GM23338 (cell line): ENCODE results near the gene CETN1. TPM values are rescaled to one million over a fixed set of nuclear protein-coding genes. Genes with fewer than 3 reads are reported as not detected.
A peak's percentile ranks its signal among the peaks of the same experiment; 100 is the strongest.

Experiments
- ATAC-seq: fragments of 200-7000 bp; cut with Tn5 transposase; 3 replicates; pipeline ENCODE4 v1.9.1; 2020
- DNase-seq: peaks from one replicate; pipeline ENCODE4 v3.0.0-alpha.2; 2015; ENCODE audit warnings: low spot score
- H2AFZ ChIP-seq: fragments of 200-600 bp; sonication (generic); 2 replicates; pipeline ENCODE4 v1.8.0; 2016; ENCODE audit warnings: antibody characterized with exemption, mild to moderate bottlenecking, moderate library complexity
- H3F3A ChIP-seq: fragments of 200-600 bp; sonication (generic); replicated peaks from 2 replicates; pipeline ENCODE4 v1.8.0; 2017; ENCODE audit warnings: antibody characterized with exemption, mixed run types, low read depth
- H3K27ac ChIP-seq: fragments of 200-600 bp; sonication (generic); 2 replicates; pipeline ENCODE4 v1.6.1; 2016; ENCODE audit warnings: low read depth
- H3K27me3 ChIP-seq: fragments of 200-600 bp; sonication (generic); 2 replicates; pipeline ENCODE4 v1.8.0; 2016; ENCODE audit warnings: mild to moderate bottlenecking, mixed run types, moderate library complexity; ENCODE audit not compliant: insufficient read depth
- H3K36me3 ChIP-seq: fragments of 200-600 bp; sonication (generic); 2 replicates; pipeline ENCODE4 v1.8.0; 2016; ENCODE audit warnings: mild to moderate bottlenecking; ENCODE audit not compliant: insufficient read depth
- H3K4me1 ChIP-seq: fragments of 200-600 bp; sonication (generic); 2 replicates; pipeline ENCODE4 v1.8.0; 2016; ENCODE audit warnings: mild to moderate bottlenecking, moderate library complexity; ENCODE audit not compliant: insufficient read depth
- H3K4me2 ChIP-seq: fragments of 200-600 bp; sonication (generic); 2 replicates; pipeline ENCODE4 v1.7.1; 2017; ENCODE audit warnings: mixed run types
- H3K4me3 ChIP-seq: fragments of 200-600 bp; sonication (generic); 2 replicates; pipeline ENCODE4 v1.6.1; 2016; ENCODE audit warnings: mixed run types
- H3K79me2 ChIP-seq: fragments of 200-600 bp; sonication (generic); replicated peaks from 2 replicates; pipeline ENCODE4 v1.8.0; 2017; ENCODE audit warnings: mild to moderate bottlenecking; ENCODE audit not compliant: insufficient read depth
- H3K9me2 ChIP-seq: fragments of 200-600 bp; sonication (generic); 2 replicates; pipeline ENCODE4 v1.8.0; 2017; ENCODE audit not compliant: insufficient read depth
- H4K20me1 ChIP-seq: fragments of 200-600 bp; sonication (generic); replicated peaks from 2 replicates; pipeline ENCODE4 v1.8.0; 2017; ENCODE audit warnings: mild to moderate bottlenecking; ENCODE audit not compliant: insufficient read depth
- H3K27ac Mint-ChIP-seq: 2 replicates; pipeline ENCODE4 v1.8.0; 2020; ENCODE audit warnings: inconsistent platforms, mild to moderate bottlenecking, moderate library complexity, mixed read lengths
- H3K27me3 Mint-ChIP-seq: 3 replicates; pipeline ENCODE4 v1.8.0; 2022; ENCODE audit warnings: low read depth, mild to moderate bottlenecking, moderate library complexity, mixed read lengths, inconsistent platforms; ENCODE audit not compliant: insufficient read depth, poor library complexity
- H3K36me3 Mint-ChIP-seq: 3 replicates; pipeline ENCODE4 v1.8.0; 2021; ENCODE audit warnings: low read depth, mild to moderate bottlenecking, inconsistent platforms, moderate library complexity, mixed read lengths
- H3K4me1 Mint-ChIP-seq: 3 replicates; pipeline ENCODE4 v1.8.0; 2020; ENCODE audit warnings: mild to moderate bottlenecking, inconsistent platforms, mixed read lengths
- H3K4me3 Mint-ChIP-seq: 3 replicates; pipeline ENCODE4 v1.8.0; 2021; ENCODE audit warnings: moderate library complexity, mild to moderate bottlenecking, inconsistent platforms, mixed read lengths
- H3K9me3 Mint-ChIP-seq: 3 replicates; pipeline ENCODE4 v1.8.0; 2020; ENCODE audit warnings: moderate library complexity, mild to moderate bottlenecking, inconsistent platforms, mixed read lengths
- CREB1 ChIP-seq: fragments of 250-450 bp; sonication (Bioruptor Pico); IDR thresholded peaks from 2 replicates; pipeline ENCODE4 v1.5.0; 2020; ENCODE audit warnings: low read depth, mild to moderate bottlenecking, moderate library complexity
- EZH2 ChIP-seq: fragments of 200-600 bp; sonication (generic); IDR thresholded peaks from one replicate; pipeline ENCODE4 v1.8.0; 2017; ENCODE audit warnings: antibody characterized with exemption, mild to moderate bottlenecking, low read depth; ENCODE audit not compliant: unreplicated experiment
- EZH2phosphoT487 ChIP-seq: fragments of 200-600 bp; sonication (generic); IDR thresholded peaks from one replicate; pipeline ENCODE4 v1.8.1; 2018; ENCODE audit warnings: antibody characterized with exemption; ENCODE audit not compliant: unreplicated experiment
- JUNB ChIP-seq: IDR thresholded peaks from one replicate; pipeline ENCODE4 v1.6.1; 2016; ENCODE audit warnings: antibody characterized with exemption; ENCODE audit not compliant: unreplicated experiment
- NANOG ChIP-seq: IDR thresholded peaks from 2 replicates; pipeline ENCODE4 v1.6.1; 2016; ENCODE audit warnings: antibody characterized with exemption, borderline replicate concordance
- POLR2AphosphoS5 ChIP-seq: IDR thresholded peaks from 2 replicates; pipeline ENCODE4 v1.6.1; 2016; ENCODE audit warnings: antibody characterized with exemption, low read depth
- STAT1 ChIP-seq: IDR thresholded peaks from one replicate; pipeline ENCODE4 v1.6.1; 2016; ENCODE audit warnings: antibody characterized with exemption; ENCODE audit not compliant: unreplicated experiment
- ZNF114 ChIP-seq: fragments of 250-450 bp; sonication (Bioruptor Pico); IDR thresholded peaks from 2 replicates; pipeline ENCODE4 v1.5.0; 2020; ENCODE audit warnings: mild to moderate bottlenecking, moderate library complexity
- ZNF331 ChIP-seq: fragments of 250-450 bp; sonication (Bioruptor Pico); IDR thresholded peaks from 2 replicates; pipeline ENCODE4 v1.5.0; 2020; ENCODE audit warnings: low read depth, mild to moderate bottlenecking, moderate library complexity
- polyA plus RNA-seq: library from polyadenylated mRNA; unstranded; fragments of >200 nt; fragmentation: Nextera tagmentation; extraction: Ambion mirVana; gene quantifications from 2 replicates; pipeline ENCODE4 v1.2.1, GENCODE V29; 2016
- total RNA-seq: library from RNA; depleted of rRNA; stranded (reverse); fragments of >200 nt; shearing (Covaris generic); gene quantifications from 2 replicates; pipeline ENCODE4 v1.2.3, GENCODE V29; 2014
- TF ChIP-seq, protein P1 (sequence below): fragments of 250-450 bp; sonication (Bioruptor Pico); IDR thresholded peaks from 2 replicates; pipeline ENCODE4 v1.5.0; 2020; ENCODE audit warnings: mild to moderate bottlenecking, moderate library complexity
- TF ChIP-seq, protein P2 (sequence below), 2 experiments: fragments of 200-600 bp in 1 of 2; sonication (generic) in 1 of 2; conservative IDR thresholded peaks; 2 replicates each; pipeline versions ENCODE4 v1.5.1 to v1.6.1; 2016 to 2017; ENCODE audit warnings: antibody characterized with exemption in 2 of 2, low read depth in 2 of 2, mild to moderate bottlenecking in 2 of 2, moderate library complexity in 1 of 2
- TF ChIP-seq, protein P3 (sequence below): IDR thresholded peaks from 2 replicates; pipeline ENCODE4 v1.6.1; 2016; ENCODE audit warnings: antibody characterized with exemption
- TF ChIP-seq, protein P4 (sequence below): IDR thresholded peaks from one replicate; pipeline ENCODE4 v1.6.1; 2018; ENCODE audit warnings: antibody characterized with exemption; ENCODE audit not compliant: unreplicated experiment

Gene CETN1
- total and polyA plus RNA-seq, 2 experiments from 2014 or later: not detected

DNA sequence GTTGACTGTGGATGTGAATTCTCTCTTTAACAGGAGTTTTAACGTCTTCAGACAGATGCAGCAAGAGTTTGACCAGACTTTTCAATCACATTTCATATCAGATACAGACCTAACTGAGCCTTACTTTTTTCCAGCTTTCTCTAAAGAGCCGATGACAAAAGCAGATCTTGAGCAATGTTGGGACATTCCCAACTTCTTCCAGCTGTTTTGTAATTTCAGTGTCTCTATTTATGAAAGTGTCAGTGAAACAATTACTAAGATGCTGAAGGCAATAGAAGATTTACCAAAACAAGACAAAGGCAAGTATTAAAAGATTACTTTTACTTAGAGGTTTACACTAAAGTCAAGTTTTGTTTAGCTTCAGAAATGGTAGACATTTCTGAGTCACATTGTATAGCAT, 47.1 kb downstream of the CETN1 start:
- H3K4me3 Mint-ChIP-seq: no peak overlapping the region
- peaks cover 5% of the 10 kb centered on the region for H3K27me3 Mint-ChIP-seq
- no peaks in the 10 kb centered on the region for H3K27me3 ChIP-seq
- H3K9me3 Mint-ChIP-seq: no peaks in the 10 kb centered on the region
- no peaks in the 10 kb centered on the region; the same call in 1 of the 2 replicates for H3K9me2 ChIP-seq
- TF ChIP-seq, protein P1, sequence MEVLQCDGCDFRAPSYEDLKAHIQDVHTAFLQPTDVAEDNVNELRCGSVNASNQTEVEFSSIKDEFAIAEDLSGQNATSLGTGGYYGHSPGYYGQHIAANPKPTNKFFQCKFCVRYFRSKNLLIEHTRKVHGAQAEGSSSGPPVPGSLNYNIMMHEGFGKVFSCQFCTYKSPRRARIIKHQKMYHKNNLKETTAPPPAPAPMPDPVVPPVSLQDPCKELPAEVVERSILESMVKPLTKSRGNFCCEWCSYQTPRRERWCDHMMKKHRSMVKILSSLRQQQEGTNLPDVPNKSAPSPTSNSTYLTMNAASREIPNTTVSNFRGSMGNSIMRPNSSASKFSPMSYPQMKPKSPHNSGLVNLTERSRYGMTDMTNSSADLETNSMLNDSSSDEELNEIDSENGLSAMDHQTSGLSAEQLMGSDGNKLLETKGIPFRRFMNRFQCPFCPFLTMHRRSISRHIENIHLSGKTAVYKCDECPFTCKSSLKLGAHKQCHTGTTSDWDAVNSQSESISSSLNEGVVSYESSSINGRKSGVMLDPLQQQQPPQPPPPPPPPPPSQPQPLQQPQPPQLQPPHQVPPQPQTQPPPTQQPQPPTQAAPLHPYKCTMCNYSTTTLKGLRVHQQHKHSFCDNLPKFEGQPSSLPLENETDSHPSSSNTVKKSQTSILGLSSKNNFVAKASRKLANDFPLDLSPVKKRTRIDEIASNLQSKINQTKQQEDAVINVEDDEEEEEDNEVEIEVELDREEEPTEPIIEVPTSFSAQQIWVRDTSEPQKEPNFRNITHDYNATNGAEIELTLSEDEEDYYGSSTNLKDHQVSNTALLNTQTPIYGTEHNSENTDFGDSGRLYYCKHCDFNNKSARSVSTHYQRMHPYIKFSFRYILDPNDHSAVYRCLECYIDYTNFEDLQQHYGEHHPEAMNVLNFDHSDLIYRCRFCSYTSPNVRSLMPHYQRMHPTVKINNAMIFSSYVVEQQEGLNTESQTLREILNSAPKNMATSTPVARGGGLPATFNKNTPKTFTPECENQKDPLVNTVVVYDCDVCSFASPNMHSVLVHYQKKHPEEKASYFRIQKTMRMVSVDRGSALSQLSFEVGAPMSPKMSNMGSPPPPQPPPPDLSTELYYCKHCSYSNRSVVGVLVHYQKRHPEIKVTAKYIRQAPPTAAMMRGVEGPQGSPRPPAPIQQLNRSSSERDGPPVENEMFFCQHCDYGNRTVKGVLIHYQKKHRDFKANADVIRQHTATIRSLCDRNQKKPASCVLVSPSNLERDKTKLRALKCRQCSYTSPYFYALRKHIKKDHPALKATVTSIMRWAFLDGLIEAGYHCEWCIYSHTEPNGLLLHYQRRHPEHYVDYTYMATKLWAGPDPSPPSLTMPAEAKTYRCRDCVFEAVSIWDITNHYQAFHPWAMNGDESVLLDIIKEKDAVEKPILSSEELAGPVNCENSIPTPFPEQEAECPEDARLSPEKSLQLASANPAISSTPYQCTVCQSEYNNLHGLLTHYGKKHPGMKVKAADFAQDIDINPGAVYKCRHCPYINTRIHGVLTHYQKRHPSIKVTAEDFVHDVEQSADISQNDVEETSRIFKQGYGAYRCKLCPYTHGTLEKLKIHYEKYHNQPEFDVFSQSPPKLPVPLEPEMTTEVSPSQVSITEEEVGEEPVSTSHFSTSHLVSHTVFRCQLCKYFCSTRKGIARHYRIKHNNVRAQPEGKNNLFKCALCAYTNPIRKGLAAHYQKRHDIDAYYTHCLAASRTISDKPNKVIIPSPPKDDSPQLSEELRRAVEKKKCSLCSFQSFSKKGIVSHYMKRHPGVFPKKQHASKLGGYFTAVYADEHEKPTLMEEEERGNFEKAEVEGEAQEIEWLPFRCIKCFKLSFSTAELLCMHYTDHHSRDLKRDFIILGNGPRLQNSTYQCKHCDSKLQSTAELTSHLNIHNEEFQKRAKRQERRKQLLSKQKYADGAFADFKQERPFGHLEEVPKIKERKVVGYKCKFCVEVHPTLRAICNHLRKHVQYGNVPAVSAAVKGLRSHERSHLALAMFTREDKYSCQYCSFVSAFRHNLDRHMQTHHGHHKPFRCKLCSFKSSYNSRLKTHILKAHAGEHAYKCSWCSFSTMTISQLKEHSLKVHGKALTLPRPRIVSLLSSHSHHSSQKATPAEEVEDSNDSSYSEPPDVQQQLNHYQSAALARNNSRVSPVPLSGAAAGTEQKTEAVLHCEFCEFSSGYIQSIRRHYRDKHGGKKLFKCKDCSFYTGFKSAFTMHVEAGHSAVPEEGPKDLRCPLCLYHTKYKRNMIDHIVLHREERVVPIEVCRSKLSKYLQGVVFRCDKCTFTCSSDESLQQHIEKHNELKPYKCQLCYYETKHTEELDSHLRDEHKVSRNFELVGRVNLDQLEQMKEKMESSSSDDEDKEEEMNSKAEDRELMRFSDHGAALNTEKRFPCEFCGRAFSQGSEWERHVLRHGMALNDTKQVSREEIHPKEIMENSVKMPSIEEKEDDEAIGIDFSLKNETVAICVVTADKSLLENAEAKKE (CRISPR knock-in tag): no peak
- TF ChIP-seq CREB1 (CRISPR knock-in tag): no peak
- no peak for TF ChIP-seq EZH2
- TF ChIP-seq JUNB: no peak
- TF ChIP-seq EZH2phosphoT487: no peak
- TF ChIP-seq, protein P2, sequence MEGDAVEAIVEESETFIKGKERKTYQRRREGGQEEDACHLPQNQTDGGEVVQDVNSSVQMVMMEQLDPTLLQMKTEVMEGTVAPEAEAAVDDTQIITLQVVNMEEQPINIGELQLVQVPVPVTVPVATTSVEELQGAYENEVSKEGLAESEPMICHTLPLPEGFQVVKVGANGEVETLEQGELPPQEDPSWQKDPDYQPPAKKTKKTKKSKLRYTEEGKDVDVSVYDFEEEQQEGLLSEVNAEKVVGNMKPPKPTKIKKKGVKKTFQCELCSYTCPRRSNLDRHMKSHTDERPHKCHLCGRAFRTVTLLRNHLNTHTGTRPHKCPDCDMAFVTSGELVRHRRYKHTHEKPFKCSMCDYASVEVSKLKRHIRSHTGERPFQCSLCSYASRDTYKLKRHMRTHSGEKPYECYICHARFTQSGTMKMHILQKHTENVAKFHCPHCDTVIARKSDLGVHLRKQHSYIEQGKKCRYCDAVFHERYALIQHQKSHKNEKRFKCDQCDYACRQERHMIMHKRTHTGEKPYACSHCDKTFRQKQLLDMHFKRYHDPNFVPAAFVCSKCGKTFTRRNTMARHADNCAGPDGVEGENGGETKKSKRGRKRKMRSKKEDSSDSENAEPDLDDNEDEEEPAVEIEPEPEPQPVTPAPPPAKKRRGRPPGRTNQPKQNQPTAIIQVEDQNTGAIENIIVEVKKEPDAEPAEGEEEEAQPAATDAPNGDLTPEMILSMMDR (conservative IDR thresholded peaks at IDR 0.05; ENCODE audit: low read depth in 2 of 2): no peak
- TF ChIP-seq NANOG: no peak
- TF ChIP-seq, protein P3, sequence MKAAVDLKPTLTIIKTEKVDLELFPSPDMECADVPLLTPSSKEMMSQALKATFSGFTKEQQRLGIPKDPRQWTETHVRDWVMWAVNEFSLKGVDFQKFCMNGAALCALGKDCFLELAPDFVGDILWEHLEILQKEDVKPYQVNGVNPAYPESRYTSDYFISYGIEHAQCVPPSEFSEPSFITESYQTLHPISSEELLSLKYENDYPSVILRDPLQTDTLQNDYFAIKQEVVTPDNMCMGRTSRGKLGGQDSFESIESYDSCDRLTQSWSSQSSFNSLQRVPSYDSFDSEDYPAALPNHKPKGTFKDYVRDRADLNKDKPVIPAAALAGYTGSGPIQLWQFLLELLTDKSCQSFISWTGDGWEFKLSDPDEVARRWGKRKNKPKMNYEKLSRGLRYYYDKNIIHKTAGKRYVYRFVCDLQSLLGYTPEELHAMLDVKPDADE: no peak
- no peak for TF ChIP-seq POLR2AphosphoS5
- no peak for TF ChIP-seq ZNF331 (CRISPR knock-in tag)
- TF ChIP-seq STAT1: no peak
- no peak for TF ChIP-seq ZNF114 (CRISPR knock-in tag)
- TF ChIP-seq, protein P4, sequence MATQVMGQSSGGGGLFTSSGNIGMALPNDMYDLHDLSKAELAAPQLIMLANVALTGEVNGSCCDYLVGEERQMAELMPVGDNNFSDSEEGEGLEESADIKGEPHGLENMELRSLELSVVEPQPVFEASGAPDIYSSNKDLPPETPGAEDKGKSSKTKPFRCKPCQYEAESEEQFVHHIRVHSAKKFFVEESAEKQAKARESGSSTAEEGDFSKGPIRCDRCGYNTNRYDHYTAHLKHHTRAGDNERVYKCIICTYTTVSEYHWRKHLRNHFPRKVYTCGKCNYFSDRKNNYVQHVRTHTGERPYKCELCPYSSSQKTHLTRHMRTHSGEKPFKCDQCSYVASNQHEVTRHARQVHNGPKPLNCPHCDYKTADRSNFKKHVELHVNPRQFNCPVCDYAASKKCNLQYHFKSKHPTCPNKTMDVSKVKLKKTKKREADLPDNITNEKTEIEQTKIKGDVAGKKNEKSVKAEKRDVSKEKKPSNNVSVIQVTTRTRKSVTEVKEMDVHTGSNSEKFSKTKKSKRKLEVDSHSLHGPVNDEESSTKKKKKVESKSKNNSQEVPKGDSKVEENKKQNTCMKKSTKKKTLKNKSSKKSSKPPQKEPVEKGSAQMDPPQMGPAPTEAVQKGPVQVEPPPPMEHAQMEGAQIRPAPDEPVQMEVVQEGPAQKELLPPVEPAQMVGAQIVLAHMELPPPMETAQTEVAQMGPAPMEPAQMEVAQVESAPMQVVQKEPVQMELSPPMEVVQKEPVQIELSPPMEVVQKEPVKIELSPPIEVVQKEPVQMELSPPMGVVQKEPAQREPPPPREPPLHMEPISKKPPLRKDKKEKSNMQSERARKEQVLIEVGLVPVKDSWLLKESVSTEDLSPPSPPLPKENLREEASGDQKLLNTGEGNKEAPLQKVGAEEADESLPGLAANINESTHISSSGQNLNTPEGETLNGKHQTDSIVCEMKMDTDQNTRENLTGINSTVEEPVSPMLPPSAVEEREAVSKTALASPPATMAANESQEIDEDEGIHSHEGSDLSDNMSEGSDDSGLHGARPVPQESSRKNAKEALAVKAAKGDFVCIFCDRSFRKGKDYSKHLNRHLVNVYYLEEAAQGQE: no peak
- no peak overlapping the region for H3K27ac ChIP-seq
- H3F3A ChIP-seq: no peaks in the 10 kb centered on the region
- no peaks in the 10 kb centered on the region for H4K20me1 ChIP-seq
- DNase-seq (no peak), ATAC-seq (no peak)
- H3K4me2 ChIP-seq: no peak overlapping the region
- no peak overlapping the region for H3K4me3 ChIP-seq
- no peaks in the 10 kb centered on the region for H3K36me3 Mint-ChIP-seq
- no peak overlapping the region for H3K27ac Mint-ChIP-seq
- H2AFZ ChIP-seq: peak overlapping the region; percentile 11; the same call in 1 of the 2 replicates
- no peaks in the 10 kb centered on the region for H3K79me2 ChIP-seq
- H3K4me1 ChIP-seq: peaks cover 4% of the 10 kb centered on the region; the same call in 1 of the 2 replicates
- peaks cover 14% of the 10 kb centered on the region for H3K4me1 Mint-ChIP-seq
- no peaks in the 10 kb centered on the region for H3K36me3 ChIP-seq
